ENCODE measurements around the gene FOXP1.

Gene FOXP1

GRCh38 chr3:71393093-71393492 lies 190.4 kb downstream of the FOXP1 start:
- no peaks in the 10 kb centered on the region for H3K36me3 ChIP-seq
- H3K4me1 ChIP-seq: no peaks in the 10 kb centered on the region; the same call in 1 of the 2 replicates
- no peak for TF ChIP-seq CTCF (IDR thresholded peaks at IDR 0.05; ENCODE audit: low read depth, low read length)
- no peak overlapping the region for H3K4me3 ChIP-seq (ENCODE audit: low read depth, low read length)
- DNase-seq: no peak
- H3K9me3 ChIP-seq: no peaks in the 10 kb centered on the region
- no peaks in the 10 kb centered on the region for H3K27me3 ChIP-seq

GRCh38 chr3:71392251-71392650 lies 191.3 kb downstream of the FOXP1 start:
- Histone ChIP-seq H3K36me3 (no peaks in the 10 kb centered on the region), H3K9me3 (no peaks in the 10 kb centered on the region), H3K27me3 (no peaks in the 10 kb centered on the region), H3K4me3 (ENCODE audit: low read depth, low read length) (no peak overlapping the region), H3K4me1 (no peaks in the 10 kb centered on the region)
- DNase-seq: no peak
- TF ChIP-seq CTCF (IDR thresholded peaks at IDR 0.05; ENCODE audit: low read depth, low read length): no peak

- Histone ChIP-seq H3K36me3 (no peaks in the 10 kb centered on the region), H3K4me3 (ENCODE audit: low read depth, low read length) (no peak overlapping the region), H3K9me3 (no peaks in the 10 kb centered on the region), H3K4me1 (no peaks in the 10 kb centered on the region), H3K27me3 (no peaks in the 10 kb centered on the region)
- TF ChIP-seq CTCF (IDR thresholded peaks at IDR 0.05; ENCODE audit: low read depth, low read length): no peak
- no peak for DNase-seq
Observed at GRCh38 chr3:71391361-71391760, 192.2 kb downstream of the FOXP1 start.

- TF ChIP-seq CTCF (IDR thresholded peaks at IDR 0.05; ENCODE audit: low read depth, low read length): no peak
- no peaks in the 10 kb centered on the region for H3K9me3 ChIP-seq
- no peak for DNase-seq
- H3K4me3 ChIP-seq (ENCODE audit: low read depth, low read length): no peak overlapping the region
- no peaks in the 10 kb centered on the region for H3K36me3 ChIP-seq
- H3K4me1 ChIP-seq: no peaks in the 10 kb centered on the region
- H3K27me3 ChIP-seq: no peaks in the 10 kb centered on the region
Observed at GRCh38 chr3:71389911-71390573, 193.5 kb downstream of the FOXP1 start.

- DNase-seq: no peak
- TF ChIP-seq CTCF (IDR thresholded peaks at IDR 0.05; ENCODE audit: low read depth, low read length): no peak
- H3K4me3 ChIP-seq (ENCODE audit: low read depth, low read length): no peak overlapping the region
- H3K4me1 ChIP-seq: no peaks in the 10 kb centered on the region
- H3K9me3 ChIP-seq: no peaks in the 10 kb centered on the region
- no peaks in the 10 kb centered on the region for H3K27me3 ChIP-seq
- H3K36me3 ChIP-seq: no peaks in the 10 kb centered on the region
Observed at GRCh38 chr3:71389191-71389590, 194.3 kb downstream of the FOXP1 start.

- no peak for DNase-seq
- Histone ChIP-seq H3K4me1 (no peaks in the 10 kb centered on the region), H3K36me3 (no peaks in the 10 kb centered on the region), H3K9me3 (no peaks in the 10 kb centered on the region), H3K27me3 (no peaks in the 10 kb centered on the region), H3K4me3 (ENCODE audit: low read depth, low read length) (no peak overlapping the region)
- no peak for TF ChIP-seq CTCF (IDR thresholded peaks at IDR 0.05; ENCODE audit: low read depth, low read length)
Observed at GRCh38 chr3:71388535-71389120, 194.9 kb downstream of the FOXP1 start.

All from BE2C (cell line).